Smooth muscle cell (in vitro differentiated cells): ENCODE measurements around the gene CAPZB. TPM values are rescaled to one million over a fixed set of nuclear protein-coding genes. Genes with fewer than 3 reads are reported as not detected.

ENCODE experiments used
- DNase-seq: peaks from one replicate; lab custom pipeline; 2025; ENCODE audit not compliant: unreplicated experiment; lab: John Stamatoyannopoulos, UW
- H2AFZ ChIP-seq: fragments of 200-600 bp; sonication (generic); 2 replicates; pipeline ENCODE4 v1.6.0; 2016; ENCODE audit warnings: antibody characterized with exemption, low read depth, mild to moderate bottlenecking
- H3F3A ChIP-seq: fragments of 200-600 bp; sonication (generic); 2 replicates; pipeline ENCODE4 v1.6.0; 2017; ENCODE audit warnings: antibody characterized with exemption, low read depth
- H3K27ac ChIP-seq: fragments of 200-600 bp; sonication (generic); 2 replicates; pipeline ENCODE4 v1.5.1; 2016; ENCODE audit warnings: low read depth, mild to moderate bottlenecking
- H3K27me3 ChIP-seq: fragments of 200-600 bp; sonication (generic); 2 replicates; pipeline ENCODE4 v1.6.1; 2016; ENCODE audit warnings: low read depth, mild to moderate bottlenecking
- H3K36me3 ChIP-seq: fragments of 200-600 bp; sonication (generic); 2 replicates; pipeline ENCODE4 v1.5.1; 2016; ENCODE audit warnings: low read depth
- H3K4me1 ChIP-seq: fragments of 200-600 bp; sonication (generic); 2 replicates; pipeline ENCODE4 v1.5.1; 2016; ENCODE audit warnings: low read depth
- H3K4me2 ChIP-seq: fragments of 200-600 bp; sonication (generic); 2 replicates; pipeline ENCODE4 v1.6.0; 2016; ENCODE audit warnings: mild to moderate bottlenecking
- H3K4me3 ChIP-seq: fragments of 200-600 bp; sonication (generic); 2 replicates; pipeline ENCODE4 v1.5.1; 2016; ENCODE audit warnings: mild to moderate bottlenecking
- H3K79me2 ChIP-seq: fragments of 200-600 bp; sonication (generic); 2 replicates; pipeline ENCODE4 v1.6.0; 2016; ENCODE audit warnings: low read depth, mild to moderate bottlenecking
- H3K9ac ChIP-seq: fragments of 200-600 bp; sonication (generic); 2 replicates; pipeline ENCODE4 v1.6.0; 2016; ENCODE audit warnings: low read depth
- H3K9me3 ChIP-seq: fragments of 200-600 bp; sonication (generic); replicated peaks from 2 replicates; pipeline ENCODE4 v1.5.1; 2016; ENCODE audit warnings: low read depth
- H4K20me1 ChIP-seq: fragments of 200-600 bp; sonication (generic); 2 replicates; pipeline ENCODE4 v1.6.0; 2016; ENCODE audit warnings: low read depth
- WGBS: methylation state at CpG from one replicate; pipeline ENCODE4 v1.1.7; 2016; ENCODE audit warnings: low lambda C conversion rate; 5-methylcytosine and 5-hydroxymethylcytosine counted together
- polyA plus RNA-seq: library from polyadenylated mRNA; unstranded; fragments of >200 nt; fragmentation: Nextera tagmentation; extraction: Ambion mirVana; gene quantifications from 2 replicates; pipeline ENCODE4 v1.2.1, GENCODE V29; 2016
- total RNA-seq: library from RNA; depleted of rRNA; stranded (reverse); fragments of >200 nt; gene quantifications from 2 replicates; pipeline ENCODE4 v1.2.3, GENCODE V29; 2014
- TF ChIP-seq, protein P1 (sequence below): fragments of 200-600 bp; sonication (generic); IDR thresholded peaks from 2 replicates; pipeline ENCODE4 v1.5.1; 2017; ENCODE audit warnings: borderline replicate concordance, mild to moderate bottlenecking, antibody characterized with exemption; ENCODE audit not compliant: insufficient read depth, poor library complexity, severe bottlenecking

CAPZB gene
- total and polyA plus RNA-seq, 2 experiments from 2014 or later = 205 to 405 TPM

DNA sequence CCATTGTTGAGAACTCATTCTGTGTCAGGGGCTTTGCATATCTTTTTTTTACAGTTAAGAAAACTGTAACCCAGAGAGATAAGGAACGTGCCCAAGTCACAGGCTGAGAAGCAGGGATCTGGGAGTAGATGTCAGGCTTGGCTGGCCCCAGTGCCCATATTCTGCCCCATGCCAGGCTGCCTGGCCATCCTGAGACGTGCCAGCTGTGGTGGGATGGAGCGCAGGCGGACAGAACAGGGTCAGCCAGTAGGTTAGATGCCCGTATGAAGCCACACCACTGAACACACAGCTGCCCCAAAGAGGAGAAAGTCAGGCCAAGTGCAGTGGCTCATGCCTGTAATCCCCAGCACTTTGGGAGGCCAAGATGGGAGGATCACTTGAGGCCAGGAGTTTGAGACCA, 117.3 kb downstream of the CAPZB start:
- Histone ChIP-seq H3K9ac (no peak overlapping the region), H2AFZ (no peak overlapping the region), H3K9me3 (no peaks in the 10 kb centered on the region), H3K36me3 (no peaks in the 10 kb centered on the region), H3K79me2 (peaks cover 32% of the 10 kb centered on the region), H3K27me3 (no peaks in the 10 kb centered on the region), H3K4me2 (no peak overlapping the region), H3K27ac (no peak overlapping the region), H3F3A (peaks cover 3% of the 10 kb centered on the region), H3K4me1 (no peaks in the 10 kb centered on the region), H3K4me3 (no peak overlapping the region), H4K20me1 (peaks cover 100% of the 10 kb centered on the region)
- WGBS = 87% methylated on average over 5 of the region's 5 CpGs
- TF ChIP-seq, protein P1, sequence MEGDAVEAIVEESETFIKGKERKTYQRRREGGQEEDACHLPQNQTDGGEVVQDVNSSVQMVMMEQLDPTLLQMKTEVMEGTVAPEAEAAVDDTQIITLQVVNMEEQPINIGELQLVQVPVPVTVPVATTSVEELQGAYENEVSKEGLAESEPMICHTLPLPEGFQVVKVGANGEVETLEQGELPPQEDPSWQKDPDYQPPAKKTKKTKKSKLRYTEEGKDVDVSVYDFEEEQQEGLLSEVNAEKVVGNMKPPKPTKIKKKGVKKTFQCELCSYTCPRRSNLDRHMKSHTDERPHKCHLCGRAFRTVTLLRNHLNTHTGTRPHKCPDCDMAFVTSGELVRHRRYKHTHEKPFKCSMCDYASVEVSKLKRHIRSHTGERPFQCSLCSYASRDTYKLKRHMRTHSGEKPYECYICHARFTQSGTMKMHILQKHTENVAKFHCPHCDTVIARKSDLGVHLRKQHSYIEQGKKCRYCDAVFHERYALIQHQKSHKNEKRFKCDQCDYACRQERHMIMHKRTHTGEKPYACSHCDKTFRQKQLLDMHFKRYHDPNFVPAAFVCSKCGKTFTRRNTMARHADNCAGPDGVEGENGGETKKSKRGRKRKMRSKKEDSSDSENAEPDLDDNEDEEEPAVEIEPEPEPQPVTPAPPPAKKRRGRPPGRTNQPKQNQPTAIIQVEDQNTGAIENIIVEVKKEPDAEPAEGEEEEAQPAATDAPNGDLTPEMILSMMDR = no peak
- no peak for DNase-seq

DNA sequence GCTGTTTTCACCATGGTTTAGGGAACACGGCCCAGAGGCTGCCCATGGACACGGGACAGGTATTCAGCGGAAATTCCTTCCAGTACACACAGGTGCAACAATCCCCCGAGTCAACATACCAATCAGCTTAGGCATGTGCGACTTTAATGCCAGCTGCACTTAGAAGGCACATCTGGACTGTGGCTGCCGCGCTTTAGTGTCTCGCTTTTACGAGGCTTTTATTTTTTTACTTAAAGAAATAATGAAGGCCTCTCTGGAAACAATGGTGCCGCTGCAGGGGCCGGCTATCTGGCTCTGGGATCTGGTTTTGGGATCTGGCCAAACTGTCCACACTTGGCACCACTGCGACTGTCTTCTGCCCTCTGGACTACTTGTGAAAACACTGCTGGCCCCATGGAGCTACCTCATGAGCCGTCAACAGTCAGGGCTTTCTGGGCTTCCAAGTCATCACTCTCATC, 117.7 kb downstream of the CAPZB start:
- no peaks in the 10 kb centered on the region for H3K4me1 ChIP-seq
- peaks cover 3% of the 10 kb centered on the region for H3F3A ChIP-seq
- no peak overlapping the region for H3K4me2 ChIP-seq
- H3K9ac ChIP-seq = no peak overlapping the region
- no peaks in the 10 kb centered on the region for H3K27me3 ChIP-seq
- H2AFZ ChIP-seq = no peak overlapping the region
- WGBS = 83% methylated on average over 13 of the region's 13 CpGs
- H3K36me3 ChIP-seq = no peaks in the 10 kb centered on the region
- H3K9me3 ChIP-seq = no peaks in the 10 kb centered on the region
- H4K20me1 ChIP-seq = peaks cover 100% of the 10 kb centered on the region
- TF ChIP-seq, protein P1 = no peak
- no peak overlapping the region for H3K27ac ChIP-seq
- H3K4me3 ChIP-seq = no peak overlapping the region
- H3K79me2 ChIP-seq = peaks cover 37% of the 10 kb centered on the region
- no peak for DNase-seq

DNA sequence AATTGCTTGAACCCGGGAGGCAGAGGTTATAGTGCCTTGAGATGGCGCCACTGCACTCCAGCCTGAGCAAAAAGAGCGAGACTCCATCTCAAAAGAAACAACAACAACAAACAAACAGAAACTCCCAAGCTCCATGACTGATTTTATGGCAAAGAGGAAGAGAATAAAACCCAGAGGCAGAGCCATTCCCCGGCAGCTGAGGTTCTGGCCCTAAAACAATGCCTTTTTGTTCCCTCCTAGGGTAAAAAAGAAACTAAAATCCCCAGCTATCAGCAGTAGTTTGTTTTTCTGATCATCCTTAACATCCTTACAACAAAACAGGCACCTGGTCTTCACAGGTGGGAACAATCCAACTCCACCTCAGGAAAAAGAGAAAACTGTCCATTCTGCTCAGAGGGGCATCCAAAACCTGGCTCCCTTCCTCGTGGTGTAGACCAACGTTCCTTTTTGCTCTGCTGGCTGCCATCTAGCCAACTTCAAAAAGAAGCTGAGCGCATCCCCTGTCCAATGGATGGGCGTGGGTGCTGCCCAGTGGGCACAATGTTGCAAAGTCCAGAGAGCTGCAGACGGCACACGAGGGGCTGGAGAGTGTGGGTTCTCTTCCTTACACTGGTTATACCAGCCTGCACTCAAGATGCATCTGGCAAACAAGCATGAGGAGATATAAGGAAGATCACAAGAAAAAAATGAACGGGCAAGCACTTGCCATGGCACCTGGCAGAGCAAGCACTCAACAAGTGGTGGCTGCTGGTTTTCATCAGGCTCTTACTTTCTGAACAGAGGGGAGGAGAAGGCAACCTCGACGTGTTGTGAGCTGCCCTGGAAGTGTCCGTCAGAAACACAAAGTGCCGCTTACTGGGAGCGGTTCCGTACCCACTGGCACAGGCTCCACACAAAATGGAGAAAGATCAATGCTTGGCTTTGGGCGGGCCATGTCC, 118.5 kb downstream of the CAPZB start:
- H3K27me3 ChIP-seq = no peaks in the 10 kb centered on the region
- no peak overlapping the region for H3K4me2 ChIP-seq
- no peak overlapping the region for H2AFZ ChIP-seq
- H3K4me3 ChIP-seq = no peak overlapping the region
- H3K4me1 ChIP-seq = peaks cover 3% of the 10 kb centered on the region
- H3K79me2 ChIP-seq = peaks cover 42% of the 10 kb centered on the region
- H3K9ac ChIP-seq = no peak overlapping the region
- peaks cover 3% of the 10 kb centered on the region for H3F3A ChIP-seq
- TF ChIP-seq, protein P1 = no peak
- no peaks in the 10 kb centered on the region for H3K36me3 ChIP-seq
- no peaks in the 10 kb centered on the region for H3K9me3 ChIP-seq
- H4K20me1 ChIP-seq = peaks cover 100% of the 10 kb centered on the region
- DNase-seq = no peak
- 96% methylated on average over 18 of the region's 18 CpGs for WGBS
- no peak overlapping the region for H3K27ac ChIP-seq

GRCh38 chr1:19365721-19366120, 119.6 kb downstream of the CAPZB start:
- TF ChIP-seq, protein P1 = no peak
- Histone ChIP-seq H3K4me1 (peaks cover 5% of the 10 kb centered on the region), H3K27me3 (no peaks in the 10 kb centered on the region), H3K4me3 (no peak overlapping the region), H3K9me3 (no peaks in the 10 kb centered on the region), H3K27ac (no peak overlapping the region), H3K9ac (no peak overlapping the region), H3F3A (peaks cover 3% of the 10 kb centered on the region), H3K4me2 (no peak overlapping the region), H2AFZ (no peak overlapping the region), H3K36me3 (no peaks in the 10 kb centered on the region), H4K20me1 (peaks cover 100% of the 10 kb centered on the region), H3K79me2 (peaks cover 49% of the 10 kb centered on the region)
- 83% methylated on average over 10 of the region's 10 CpGs for WGBS
- DNase-seq = no peak
